A549 (cell line): ENCODE measurements around the gene RRP12. TPM values are rescaled to one million over a fixed set of nuclear protein-coding genes. Genes with fewer than 3 reads are reported as not detected.

Experiments used
- ATAC-seq, 2 experiments: fragments of 200-7000 bp in 1 of 2; fragments of >200 bp in 1 of 2; cut with Nextera tagmentation in 1 of 2; cut with Tn5 transposase in 1 of 2; 3 replicates each; pipeline versions ENCODE4 v1.8.0 to v1.9.1; 2018 to 2020; ENCODE audit warnings: mild to moderate bottlenecking in 1 of 2, moderate library complexity in 1 of 2
- CTCF ChIA-PET: fragments of 300-600 bp; sonication (Branson Sonifier 250); formaldehyde crosslinking; extraction: SDS; loops from one replicate; lab custom pipeline; 2021; ENCODE audit warnings: antibody characterized with exemption, inconsistent platforms; lab: Yijun Ruan, JAX
- POLR2A ChIA-PET: fragments of 350-600 bp; formaldehyde crosslinking; extraction: SDS; loops from one replicate; lab custom pipeline; 2021; ENCODE audit warnings: antibody characterized with exemption, inconsistent platforms; lab: Yijun Ruan, JAX
- DNase-seq, 2 experiments: peaks; one replicate each; pipeline versions ENCODE4 v3.0.0 to v3.0.0-alpha.2; 2011 to 2016; ENCODE audit warnings: low read depth in 1 of 2, low spot score in 1 of 2
- FAIRE-seq: peaks from 2 replicates; lab custom pipeline; 2011; peaks lifted over from hg19 to GRCh38; lab: Jason Lieb, UNC
- H3K27ac ChIP-seq, 2 experiments: fragments of >200 bp; sonication (Bioruptor Twin); formaldehyde crosslinking; 3 replicates each; pipeline ENCODE4 v1.5.1; 2016 to 2017
- H3K4me1 ChIP-seq: fragments of >200 bp; sonication (Bioruptor Twin); formaldehyde crosslinking; 3 replicates; pipeline ENCODE4 v1.6.1; 2016
- H3K4me2 ChIP-seq: fragments of >200 bp; sonication (Bioruptor Twin); formaldehyde crosslinking; 3 replicates; pipeline ENCODE4 v1.6.1; 2016
- H3K4me3 ChIP-seq: fragments of >200 bp; sonication (Bioruptor Twin); formaldehyde crosslinking; 3 replicates; pipeline ENCODE4 v1.5.1; 2016
- H3K9me3 ChIP-seq: fragments of >200 bp; sonication (Bioruptor Twin); formaldehyde crosslinking; 3 replicates; pipeline ENCODE4 v1.6.1; 2016
- CHD2 ChIP-seq: fragments of 150-350 bp; IDR thresholded peaks from 2 replicates; pipeline ENCODE4 v1.6.1; 2014; ENCODE audit warnings: low read length; ENCODE audit not compliant: partially characterized antibody
- CHD4 ChIP-seq: fragments of 200-600 bp; sonication (generic); IDR thresholded peaks from 2 replicates; pipeline ENCODE4 v1.6.1; 2016; ENCODE audit warnings: antibody characterized with exemption, mild to moderate bottlenecking, borderline replicate concordance
- EHF ChIP-seq: fragments of 250-450 bp; sonication (Bioruptor Pico); IDR thresholded peaks from 2 replicates; pipeline ENCODE4 v1.5.0; 2020; ENCODE audit warnings: mild to moderate bottlenecking
- EHMT2 ChIP-seq: fragments of 200-600 bp; sonication (generic); IDR thresholded peaks from 2 replicates; pipeline ENCODE4 v1.6.1; 2016; ENCODE audit warnings: antibody characterized with exemption, low read depth, mild to moderate bottlenecking, moderate library complexity
- ELK1 ChIP-seq: fragments of 150-350 bp; IDR thresholded peaks from 2 replicates; pipeline ENCODE4 v1.6.1; 2014; ENCODE audit warnings: low read depth, mild to moderate bottlenecking, low read length
- ESRRA ChIP-seq: fragments of 150-350 bp; IDR thresholded peaks from 2 replicates; pipeline ENCODE4 v1.6.1; 2014; ENCODE audit warnings: mild to moderate bottlenecking, low read length, borderline replicate concordance
- FOSL2 ChIP-seq, 2 experiments: fragments of 450-650 bp in 1 of 2; fragments of >200 bp in 1 of 2; sonication (Bioruptor Twin) in 1 of 2; formaldehyde crosslinking; IDR thresholded peaks; 2 replicates each; pipeline versions ENCODE4 v1.5.0 to v1.6.1; 2016 to 2020; ENCODE audit warnings: mild to moderate bottlenecking in 1 of 2, moderate library complexity in 1 of 2
- GATA3 ChIP-seq: IDR thresholded peaks from 2 replicates; pipeline ENCODE4 v1.6.1; 2012; ENCODE audit warnings: borderline replicate concordance
- HDAC2 ChIP-seq: fragments of 200-600 bp; sonication (generic); IDR thresholded peaks from 2 replicates; pipeline ENCODE4 v1.6.1; 2016
- HEYL ChIP-seq: fragments of 250-450 bp; sonication (Bioruptor Pico); IDR thresholded peaks from 2 replicates; pipeline ENCODE4 v1.8.0; 2021; ENCODE audit warnings: mild to moderate bottlenecking, moderate library complexity
- HMGXB4 ChIP-seq: fragments of 250-450 bp; sonication (Bioruptor Pico); IDR thresholded peaks from 2 replicates; pipeline ENCODE4 v1.5.0; 2021; ENCODE audit warnings: mild to moderate bottlenecking, moderate library complexity, borderline replicate concordance
- HOXB5 ChIP-seq: fragments of 250-450 bp; sonication (Bioruptor Pico); IDR thresholded peaks from 2 replicates; pipeline ENCODE4 v1.5.0; 2020; ENCODE audit warnings: mild to moderate bottlenecking, moderate library complexity
- JUN ChIP-seq, 2 experiments: fragments of >200 bp; sonication (Bioruptor Twin); formaldehyde crosslinking; IDR thresholded peaks; 2 replicates in 1 of 2; 3 replicates in 1 of 2; pipeline ENCODE4 v1.6.1; 2016 to 2017
- KDM1A ChIP-seq: fragments of 200-600 bp; sonication (generic); IDR thresholded peaks from 2 replicates; pipeline ENCODE4 v1.6.1; 2016; ENCODE audit warnings: low read depth, mild to moderate bottlenecking
- MYC ChIP-seq: IDR thresholded peaks from 2 replicates; pipeline ENCODE4 v1.6.1; 2012; ENCODE audit warnings: mild to moderate bottlenecking, inconsistent platforms, low read length, improper control_type of control experiment, borderline replicate concordance
- NPAS2 ChIP-seq: fragments of 250-450 bp; sonication (Bioruptor Pico); IDR thresholded peaks from 2 replicates; pipeline ENCODE4 v1.8.0; 2022; ENCODE audit warnings: mild to moderate bottlenecking, moderate library complexity, borderline replicate concordance
- RFX5 ChIP-seq: fragments of 450-650 bp; IDR thresholded peaks from 2 replicates; pipeline ENCODE4 v1.7.1; 2014; ENCODE audit warnings: antibody characterized with exemption, mild to moderate bottlenecking, moderate library complexity
- USF2 ChIP-seq: fragments of 450-650 bp; IDR thresholded peaks from 2 replicates; pipeline ENCODE4 v1.6.1; 2014; ENCODE audit warnings: antibody characterized with exemption
- ZNF302 ChIP-seq: fragments of 250-450 bp; sonication (Bioruptor Pico); IDR thresholded peaks from 2 replicates; pipeline ENCODE4 v1.9.0; 2021; ENCODE audit warnings: inconsistent platforms, mild to moderate bottlenecking, moderate library complexity
- WGBS: methylation state at CpG from one replicate; pipeline ENCODE4 v1.1.6; 2017; ENCODE audit errors: missing lambda C conversion rate; 5-methylcytosine and 5-hydroxymethylcytosine counted together
- polyA plus RNA-seq, 4 experiments: library from polyadenylated mRNA; depleted of rRNA in 3 of 4; stranded (reverse); fragments of >200 nt; fragmentation: RNase III in 1 of 4; extraction: RNeasy Plus Mini Kit Qiagen cat#74134 plus additional on column Dnase treatment in 1 of 4; gene quantifications; 2 replicates in 3 of 4; 3 replicates in 1 of 4; pipeline ENCODE4 v1.2.3, GENCODE V29; 2011 to 2017
- TF ChIP-seq, protein P1 (sequence below): fragments of 200-600 bp; sonication (generic); IDR thresholded peaks from 2 replicates; pipeline ENCODE4 v1.6.1; 2016; ENCODE audit warnings: antibody characterized with exemption, mild to moderate bottlenecking, moderate library complexity
- TF ChIP-seq, protein P2 (sequence below): fragments of >200 bp; sonication (Bioruptor Twin); formaldehyde crosslinking; IDR thresholded peaks from 3 replicates; pipeline ENCODE4 v1.5.1; 2016
- TF ChIP-seq, protein P3 (sequence below): fragments of 250-450 bp; sonication (Bioruptor Pico); IDR thresholded peaks from 2 replicates; pipeline ENCODE4 v1.5.0; 2020; ENCODE audit warnings: low read depth, mild to moderate bottlenecking, moderate library complexity

The RRP12 gene
- polyA plus RNA-seq, 2 of the 4 experiments (the other 2 are of a cell fraction) = 37.9 to 40.8 TPM

GRCh38 chr10:97381626-97382025 is 19.5 kb downstream of the RRP12 start:
- DNase-seq = no peak
- POLR2A ChIA-PET = no interaction called here
- Histone ChIP-seq H3K4me1 (no peaks in the 10 kb centered on the region), H3K4me2 (no peak overlapping the region), H3K4me3 (no peak overlapping the region), H3K9me3 (no peaks in the 10 kb centered on the region)
- CTCF ChIA-PET = interaction anchor here (0.8 to 1.3 kb wide), 3 partner anchors 15 to 103 kb away, joined by 3 to 4 read pairs (median 3); no protein-coding TSS in a partner anchor
- no peak; a peak in 1 of 6 replicates for ATAC-seq
- TF ChIP-seq HOXB5 (CRISPR knock-in tag) (no peak), ZNF302 (CRISPR knock-in tag) (no peak), MYC (no peak), ELK1 (no peak), HDAC2 (no peak), NPAS2 (CRISPR knock-in tag) (no peak), FOSL2 (IDR thresholded peaks at IDR 0.05) (no peak), FOSL2 (CRISPR knock-in tag; IDR thresholded peaks at IDR 0.05) (no peak), CHD2 (no peak), EHMT2 (no peak), EHF (CRISPR knock-in tag) (no peak), RFX5 (no peak), JUN (IDR thresholded peaks at IDR 0.05) (no peak), HMGXB4 (CRISPR knock-in tag) (no peak)
- TF ChIP-seq, protein P1, sequence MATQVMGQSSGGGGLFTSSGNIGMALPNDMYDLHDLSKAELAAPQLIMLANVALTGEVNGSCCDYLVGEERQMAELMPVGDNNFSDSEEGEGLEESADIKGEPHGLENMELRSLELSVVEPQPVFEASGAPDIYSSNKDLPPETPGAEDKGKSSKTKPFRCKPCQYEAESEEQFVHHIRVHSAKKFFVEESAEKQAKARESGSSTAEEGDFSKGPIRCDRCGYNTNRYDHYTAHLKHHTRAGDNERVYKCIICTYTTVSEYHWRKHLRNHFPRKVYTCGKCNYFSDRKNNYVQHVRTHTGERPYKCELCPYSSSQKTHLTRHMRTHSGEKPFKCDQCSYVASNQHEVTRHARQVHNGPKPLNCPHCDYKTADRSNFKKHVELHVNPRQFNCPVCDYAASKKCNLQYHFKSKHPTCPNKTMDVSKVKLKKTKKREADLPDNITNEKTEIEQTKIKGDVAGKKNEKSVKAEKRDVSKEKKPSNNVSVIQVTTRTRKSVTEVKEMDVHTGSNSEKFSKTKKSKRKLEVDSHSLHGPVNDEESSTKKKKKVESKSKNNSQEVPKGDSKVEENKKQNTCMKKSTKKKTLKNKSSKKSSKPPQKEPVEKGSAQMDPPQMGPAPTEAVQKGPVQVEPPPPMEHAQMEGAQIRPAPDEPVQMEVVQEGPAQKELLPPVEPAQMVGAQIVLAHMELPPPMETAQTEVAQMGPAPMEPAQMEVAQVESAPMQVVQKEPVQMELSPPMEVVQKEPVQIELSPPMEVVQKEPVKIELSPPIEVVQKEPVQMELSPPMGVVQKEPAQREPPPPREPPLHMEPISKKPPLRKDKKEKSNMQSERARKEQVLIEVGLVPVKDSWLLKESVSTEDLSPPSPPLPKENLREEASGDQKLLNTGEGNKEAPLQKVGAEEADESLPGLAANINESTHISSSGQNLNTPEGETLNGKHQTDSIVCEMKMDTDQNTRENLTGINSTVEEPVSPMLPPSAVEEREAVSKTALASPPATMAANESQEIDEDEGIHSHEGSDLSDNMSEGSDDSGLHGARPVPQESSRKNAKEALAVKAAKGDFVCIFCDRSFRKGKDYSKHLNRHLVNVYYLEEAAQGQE = no peak
- TF ChIP-seq, protein P2, sequence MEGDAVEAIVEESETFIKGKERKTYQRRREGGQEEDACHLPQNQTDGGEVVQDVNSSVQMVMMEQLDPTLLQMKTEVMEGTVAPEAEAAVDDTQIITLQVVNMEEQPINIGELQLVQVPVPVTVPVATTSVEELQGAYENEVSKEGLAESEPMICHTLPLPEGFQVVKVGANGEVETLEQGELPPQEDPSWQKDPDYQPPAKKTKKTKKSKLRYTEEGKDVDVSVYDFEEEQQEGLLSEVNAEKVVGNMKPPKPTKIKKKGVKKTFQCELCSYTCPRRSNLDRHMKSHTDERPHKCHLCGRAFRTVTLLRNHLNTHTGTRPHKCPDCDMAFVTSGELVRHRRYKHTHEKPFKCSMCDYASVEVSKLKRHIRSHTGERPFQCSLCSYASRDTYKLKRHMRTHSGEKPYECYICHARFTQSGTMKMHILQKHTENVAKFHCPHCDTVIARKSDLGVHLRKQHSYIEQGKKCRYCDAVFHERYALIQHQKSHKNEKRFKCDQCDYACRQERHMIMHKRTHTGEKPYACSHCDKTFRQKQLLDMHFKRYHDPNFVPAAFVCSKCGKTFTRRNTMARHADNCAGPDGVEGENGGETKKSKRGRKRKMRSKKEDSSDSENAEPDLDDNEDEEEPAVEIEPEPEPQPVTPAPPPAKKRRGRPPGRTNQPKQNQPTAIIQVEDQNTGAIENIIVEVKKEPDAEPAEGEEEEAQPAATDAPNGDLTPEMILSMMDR = no peak
- TF ChIP-seq, protein P3, sequence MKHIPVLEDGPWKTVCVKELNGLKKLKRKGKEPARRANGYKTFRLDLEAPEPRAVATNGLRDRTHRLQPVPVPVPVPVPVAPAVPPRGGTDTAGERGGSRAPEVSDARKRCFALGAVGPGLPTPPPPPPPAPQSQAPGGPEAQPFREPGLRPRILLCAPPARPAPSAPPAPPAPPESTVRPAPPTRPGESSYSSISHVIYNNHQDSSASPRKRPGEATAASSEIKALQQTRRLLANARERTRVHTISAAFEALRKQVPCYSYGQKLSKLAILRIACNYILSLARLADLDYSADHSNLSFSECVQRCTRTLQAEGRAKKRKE (CRISPR knock-in tag) = no peak
- TF ChIP-seq, all 56 proteins: peak for 0
- H3K27ac ChIP-seq = no peak overlapping the region
- WGBS = 89% methylated on average over 6 of the region's 8 CpGs
- FAIRE-seq = no peak

- Histone ChIP-seq H3K27ac (no peak overlapping the region), H3K4me2 (no peak overlapping the region), H3K4me1 (no peaks in the 10 kb centered on the region), H3K4me3 (no peak overlapping the region)
- TF ChIP-seq ESRRA (no peak), USF2 (no peak), HMGXB4 (CRISPR knock-in tag) (no peak), GATA3 (no peak), CHD4 (no peak), HEYL (CRISPR knock-in tag) (no peak), KDM1A (no peak), MYC (no peak)
- TF ChIP-seq, all 56 proteins: peak for 0
- ATAC-seq (peak in 1 of 2 experiments; percentile 5; a peak in 2 of 6 replicates), DNase-seq (no peak), FAIRE-seq (no peak)
- ChIA-PET CTCF (no interaction called here), POLR2A (no interaction called here)
- WGBS = 93% methylated on average over 8 of the region's 8 CpGs
- H3K9me3 ChIP-seq = no peaks in the 10 kb centered on the region
Measured at GRCh38 chr10:97380516-97380915, 20.6 kb downstream of the RRP12 start.
